NCI-H1436 treated with DMSO at 0.1 percent for 48 hours (cell line): ENCODE measurements around the gene HOXB5.

ENCODE experiments used
- DNase-seq: peaks from one replicate; lab custom pipeline; 2025; lab: John Stamatoyannopoulos, UW

HOXB5 gene

DNA sequence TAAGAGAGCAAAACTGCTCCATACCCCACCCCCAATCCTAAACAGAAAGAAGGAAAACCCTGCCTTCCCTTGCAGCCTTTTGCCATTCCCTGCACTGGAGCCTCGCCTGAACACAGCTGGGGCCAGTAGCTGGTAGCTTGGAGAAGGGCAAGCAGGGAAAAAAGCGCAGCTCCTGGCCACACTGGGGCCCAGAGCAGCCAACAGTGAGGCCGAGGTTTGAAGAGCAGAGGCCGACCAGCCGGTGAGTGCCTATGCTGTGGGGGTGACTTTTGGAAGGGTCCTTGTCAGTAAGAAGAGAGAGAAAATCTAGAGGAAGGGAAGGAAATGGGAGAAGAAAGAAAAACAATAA is 35.8 kb upstream of the HOXB5 start:
- no peak for DNase-seq

DNA sequence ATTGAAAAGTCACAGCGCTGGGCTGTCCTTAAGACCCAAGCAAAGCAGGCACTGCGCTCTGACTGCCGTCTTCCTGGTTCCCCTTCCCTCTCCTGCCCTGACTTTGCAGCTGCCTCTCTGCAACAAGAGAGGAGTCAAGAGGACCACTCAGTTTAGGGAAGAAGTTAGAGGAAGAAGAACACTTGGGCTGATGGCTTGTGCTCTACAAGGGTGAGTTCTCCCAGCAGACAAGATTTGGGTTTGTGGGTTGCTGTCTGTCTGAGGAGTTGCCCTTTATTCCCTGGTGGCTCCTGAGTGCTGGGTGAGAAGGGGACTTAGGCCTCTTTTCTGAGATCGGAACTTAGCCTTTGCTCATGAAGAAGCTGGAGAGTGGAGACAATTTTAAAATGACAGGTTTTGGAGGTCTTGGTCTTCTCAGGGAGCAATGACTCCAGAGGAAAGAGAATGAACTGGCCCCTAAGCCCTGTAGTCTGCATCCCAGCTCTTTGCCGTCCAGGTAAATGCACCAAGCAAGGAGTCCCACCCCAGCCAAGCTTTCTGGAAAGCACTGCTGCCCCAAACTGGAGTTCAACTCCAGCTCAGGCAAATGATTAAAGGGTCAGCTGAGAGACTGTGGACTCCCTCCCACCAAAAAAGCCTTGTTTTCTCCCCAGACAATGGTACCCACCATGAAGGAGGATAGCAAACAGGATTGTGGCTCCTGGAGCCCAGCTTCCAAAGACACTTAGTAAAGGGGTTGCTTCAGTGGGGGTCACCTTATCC is 35.3 kb upstream of the HOXB5 start:
- DNase-seq: no peak

DNA sequence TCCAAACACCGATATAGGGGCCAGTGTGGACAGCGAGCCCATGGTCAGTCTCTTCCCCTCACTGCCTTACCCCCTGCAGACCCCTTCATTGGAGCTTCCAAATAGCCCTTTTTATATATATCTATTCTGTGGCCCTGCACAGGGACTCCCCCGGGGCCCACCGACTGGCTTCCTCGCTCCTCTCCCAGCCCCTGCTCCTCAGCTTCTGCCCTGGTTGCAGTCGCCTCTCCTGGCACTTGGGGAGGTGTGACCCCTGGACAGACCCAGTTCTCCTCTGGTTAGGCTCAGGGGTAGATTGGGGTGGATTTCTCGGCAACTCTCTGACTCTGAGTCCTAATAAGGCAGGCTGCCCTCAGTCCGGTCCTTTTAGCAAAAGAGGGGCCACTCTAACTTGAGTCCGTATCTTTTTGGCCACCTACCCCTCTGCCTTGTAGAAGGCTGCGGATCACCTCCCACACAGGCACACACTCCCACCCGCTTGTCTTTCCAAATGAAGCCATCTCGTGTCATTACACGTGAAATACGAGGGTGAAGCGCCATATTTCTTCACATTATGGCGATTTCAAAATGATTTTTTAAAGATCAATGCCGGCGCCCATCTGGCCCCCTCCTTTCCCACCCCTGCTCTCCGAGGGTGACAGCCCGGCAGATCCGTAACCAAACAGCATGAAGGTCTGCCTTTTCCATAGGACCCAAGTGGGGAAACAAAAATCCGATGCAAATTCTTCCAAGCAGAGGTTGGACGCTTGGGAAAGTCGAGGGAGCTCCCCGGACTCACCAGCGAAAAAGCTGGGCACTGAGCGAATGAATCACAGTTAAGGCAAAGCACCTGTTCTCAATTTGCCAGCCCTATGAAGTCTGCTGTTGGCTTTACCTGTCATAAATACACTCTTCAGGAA is 34.3 kb upstream of the HOXB5 start:
- no peak for DNase-seq

DNA sequence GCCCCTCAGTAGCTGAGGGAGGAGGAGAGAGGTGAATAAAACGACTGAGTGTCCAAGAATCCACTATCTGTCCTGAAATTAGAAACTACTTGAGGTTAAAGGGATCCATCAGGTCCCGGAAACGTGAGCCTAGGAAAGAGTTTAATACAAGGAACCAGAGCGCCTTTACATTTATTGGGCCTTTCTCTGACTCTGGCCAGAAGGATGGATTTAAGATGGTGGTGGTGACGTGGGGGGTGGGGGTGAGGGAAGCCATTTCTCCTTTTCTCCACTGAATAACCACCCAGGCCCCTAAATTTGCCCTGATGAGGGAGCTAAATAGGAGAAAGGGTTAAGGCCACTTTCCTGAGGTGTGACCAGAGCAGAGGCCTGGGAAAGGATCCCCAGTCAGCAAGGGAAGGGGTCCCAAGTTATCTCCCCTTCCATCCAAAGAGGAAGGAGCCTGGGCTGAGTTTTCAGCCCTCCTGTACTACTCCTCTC is 33.6 kb upstream of the HOXB5 start:
- no peak for DNase-seq

DNA sequence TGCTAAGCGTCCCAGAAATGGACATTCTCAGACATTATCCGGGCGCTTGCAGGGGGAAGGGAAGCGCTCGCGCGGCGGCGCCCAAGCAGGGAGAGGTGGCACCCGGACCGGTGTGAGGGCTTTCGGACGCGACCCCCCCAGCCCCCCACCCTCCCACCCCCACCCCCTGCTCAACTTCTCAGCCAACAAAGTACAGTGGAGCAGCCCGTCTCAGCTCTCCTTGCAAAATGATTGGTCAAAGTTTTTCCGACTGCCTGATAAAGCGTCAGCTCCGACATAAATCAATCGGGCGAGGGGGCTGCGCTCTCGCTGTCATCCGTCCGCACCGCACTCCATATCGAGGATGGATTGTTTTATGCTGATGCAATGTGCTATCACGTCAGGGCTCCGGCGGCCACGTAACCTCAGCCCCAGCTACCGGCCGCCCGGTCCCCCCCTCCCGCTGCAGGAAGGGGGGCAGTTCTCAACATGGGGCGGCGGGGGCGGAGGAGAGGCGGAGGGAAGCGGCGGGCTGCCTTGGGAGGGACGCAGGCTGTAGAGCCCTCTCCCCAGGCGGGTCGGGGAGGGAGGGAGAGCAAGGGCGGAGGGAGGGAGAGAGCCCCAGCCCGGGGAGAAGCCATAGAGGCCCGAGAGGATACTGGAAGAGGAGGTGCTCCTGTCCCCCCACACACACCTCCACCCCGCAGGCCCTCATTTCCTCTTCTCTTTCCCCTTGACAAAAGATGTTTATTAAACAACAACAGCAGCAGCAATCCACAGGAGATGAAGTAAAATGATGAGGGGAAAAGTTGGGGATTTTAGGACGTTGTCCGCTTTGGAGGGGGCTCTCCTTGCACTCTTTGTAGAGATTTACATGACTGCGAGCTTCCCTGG is 32.9 kb upstream of the HOXB5 start, which contains the start of gene HOXB9:
Gene HOXB9 (minus strand): TSS at position 114 of the 873 bp plus-strand sequence. CDS start 89 bp downstream, at position 25.
- DNase-seq: no peak

DNA sequence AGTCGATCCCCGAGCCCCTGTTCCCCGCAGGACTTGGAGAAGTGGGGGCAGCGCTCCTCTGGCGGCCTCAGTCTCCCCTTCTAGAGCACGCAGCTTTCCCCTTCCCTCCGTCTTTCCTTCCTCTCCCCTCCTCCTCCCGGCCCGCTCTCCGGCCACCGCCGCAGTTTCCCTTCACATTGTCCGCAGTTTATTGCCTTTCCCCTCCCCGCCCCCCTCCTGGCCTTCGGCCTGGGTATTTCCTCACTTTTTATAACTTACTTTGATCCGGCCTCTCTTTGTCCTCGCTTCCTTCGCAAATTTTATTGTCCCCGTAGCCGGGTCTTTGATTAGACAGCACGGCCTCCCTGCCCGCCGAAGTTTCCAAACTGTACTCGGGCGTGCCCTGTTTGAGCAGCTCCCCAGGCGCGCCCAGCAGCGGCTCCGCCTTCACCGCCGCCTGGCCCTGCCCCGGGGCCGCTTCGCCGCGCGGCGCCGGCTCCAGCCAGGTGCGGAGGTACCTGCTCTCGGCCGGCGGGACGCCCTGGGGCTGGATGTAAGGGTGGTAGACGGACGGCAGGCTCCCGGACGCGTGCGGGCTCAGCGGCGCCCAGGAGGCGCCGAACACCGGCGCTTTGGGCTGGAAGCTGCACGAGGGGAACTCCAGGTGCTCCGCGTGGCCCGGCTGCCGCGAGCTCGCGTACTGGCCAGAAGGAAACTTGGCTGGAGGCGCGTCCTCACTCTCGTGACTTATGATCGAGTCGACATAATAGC is 32.1 kb upstream of the HOXB5 start:
- no peak for DNase-seq

DNA sequence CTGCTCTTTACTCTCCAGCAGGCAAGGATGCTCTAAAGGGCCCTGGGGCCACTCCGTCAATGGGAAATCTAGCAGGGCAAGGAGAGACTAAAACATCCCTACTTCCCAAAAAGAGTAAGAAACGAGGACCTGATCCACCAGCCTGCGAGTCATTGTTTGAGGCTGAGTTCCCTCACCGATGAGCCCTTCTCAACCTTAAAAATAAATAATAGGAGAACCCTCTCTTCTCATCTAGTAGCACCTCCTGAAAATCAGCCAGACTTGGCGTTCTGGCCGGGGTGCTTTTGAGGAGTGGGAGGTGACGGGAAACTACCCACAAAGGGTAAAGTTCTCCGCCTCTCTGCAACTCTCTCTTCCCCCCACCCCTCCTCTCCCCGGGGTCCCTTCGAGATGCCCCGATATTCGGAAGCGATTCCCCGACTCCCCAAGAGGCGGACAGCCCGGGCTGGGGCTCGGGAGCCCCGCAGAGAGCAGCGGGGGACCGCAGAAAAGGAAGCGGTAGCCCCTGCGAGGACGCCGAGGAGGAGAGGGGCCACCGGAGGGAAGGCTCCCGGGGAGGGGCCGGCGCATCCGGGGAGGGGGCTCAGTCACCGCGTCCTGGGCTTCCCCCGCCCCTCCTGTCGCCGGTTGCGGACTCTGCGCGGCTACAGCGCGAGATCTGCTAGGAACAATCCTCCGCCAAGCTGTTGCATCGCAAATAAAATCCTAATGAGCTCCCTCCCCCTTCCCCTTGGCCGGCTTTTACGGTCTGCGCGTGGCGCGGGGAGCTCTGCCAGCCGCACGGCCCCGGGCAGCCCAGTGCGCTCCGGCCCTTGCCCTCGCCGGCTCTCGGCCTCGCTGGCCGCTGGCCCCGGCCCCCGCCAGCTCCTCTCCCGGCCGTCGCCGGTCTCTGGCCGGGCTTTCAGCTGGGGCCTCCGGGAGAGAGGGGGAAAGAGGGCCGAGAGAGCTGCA is 31.2 kb upstream of the HOXB5 start:
- no peak for DNase-seq

DNA sequence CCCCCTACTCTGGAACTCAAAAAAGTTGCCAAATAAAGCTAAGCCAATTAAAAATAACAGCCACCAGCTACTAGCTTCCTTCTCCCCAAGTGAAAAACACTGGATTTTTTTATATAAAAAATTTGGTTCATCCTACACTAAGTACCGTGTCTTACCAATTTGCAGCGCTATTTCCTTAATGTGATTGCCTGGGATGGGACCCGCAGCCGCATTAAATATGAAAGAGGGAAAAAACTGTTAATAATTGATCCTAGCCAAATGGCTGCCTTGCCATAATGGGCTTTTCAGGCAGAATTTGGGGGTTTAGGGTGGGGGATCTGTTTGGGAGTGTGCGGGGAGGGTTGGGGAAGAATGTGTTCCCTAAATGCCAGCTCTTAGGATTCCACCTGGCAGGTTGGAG is 30.5 kb upstream of the HOXB5 start:
- DNase-seq: no peak

DNA sequence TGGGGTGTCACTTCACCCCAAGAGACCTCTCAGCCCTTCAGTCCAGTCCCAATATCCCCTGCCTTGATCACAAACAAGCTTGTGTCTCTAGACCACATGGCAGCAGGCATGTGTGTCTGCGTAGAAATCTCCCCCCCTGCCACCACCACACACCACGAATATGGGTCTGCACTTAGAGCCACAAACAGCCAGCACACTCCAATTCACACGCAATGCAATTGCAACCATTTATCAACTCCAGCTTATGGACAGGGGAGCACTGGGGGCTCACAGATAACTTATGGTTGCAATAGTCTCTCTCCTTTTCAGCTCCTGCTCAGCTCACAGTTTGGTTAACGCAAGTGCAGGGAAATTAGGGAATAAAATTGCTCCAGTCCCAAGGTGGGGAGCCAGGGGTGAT is 30.0 kb upstream of the HOXB5 start:
- no peak for DNase-seq

DNA sequence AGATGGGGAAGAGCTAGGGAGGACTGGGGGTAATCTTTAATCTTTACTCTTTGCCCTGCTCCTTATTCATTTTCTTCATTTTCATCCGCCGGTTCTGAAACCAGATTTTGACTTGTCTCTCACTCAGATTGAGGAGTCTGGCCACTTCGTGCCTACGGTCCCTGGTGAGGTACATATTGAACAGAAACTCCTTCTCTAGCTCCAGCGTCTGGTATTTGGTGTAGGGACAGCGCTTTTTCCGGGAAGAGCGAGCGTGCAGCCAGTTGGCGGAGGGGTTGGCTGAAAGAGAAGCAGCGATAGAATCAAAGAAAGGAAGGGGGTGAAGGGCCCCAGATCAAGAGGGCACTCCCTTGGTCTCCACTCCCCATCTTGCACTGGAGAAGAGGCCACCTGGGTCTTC is 29.3 kb upstream of the HOXB5 start:
- no peak for DNase-seq

DNA sequence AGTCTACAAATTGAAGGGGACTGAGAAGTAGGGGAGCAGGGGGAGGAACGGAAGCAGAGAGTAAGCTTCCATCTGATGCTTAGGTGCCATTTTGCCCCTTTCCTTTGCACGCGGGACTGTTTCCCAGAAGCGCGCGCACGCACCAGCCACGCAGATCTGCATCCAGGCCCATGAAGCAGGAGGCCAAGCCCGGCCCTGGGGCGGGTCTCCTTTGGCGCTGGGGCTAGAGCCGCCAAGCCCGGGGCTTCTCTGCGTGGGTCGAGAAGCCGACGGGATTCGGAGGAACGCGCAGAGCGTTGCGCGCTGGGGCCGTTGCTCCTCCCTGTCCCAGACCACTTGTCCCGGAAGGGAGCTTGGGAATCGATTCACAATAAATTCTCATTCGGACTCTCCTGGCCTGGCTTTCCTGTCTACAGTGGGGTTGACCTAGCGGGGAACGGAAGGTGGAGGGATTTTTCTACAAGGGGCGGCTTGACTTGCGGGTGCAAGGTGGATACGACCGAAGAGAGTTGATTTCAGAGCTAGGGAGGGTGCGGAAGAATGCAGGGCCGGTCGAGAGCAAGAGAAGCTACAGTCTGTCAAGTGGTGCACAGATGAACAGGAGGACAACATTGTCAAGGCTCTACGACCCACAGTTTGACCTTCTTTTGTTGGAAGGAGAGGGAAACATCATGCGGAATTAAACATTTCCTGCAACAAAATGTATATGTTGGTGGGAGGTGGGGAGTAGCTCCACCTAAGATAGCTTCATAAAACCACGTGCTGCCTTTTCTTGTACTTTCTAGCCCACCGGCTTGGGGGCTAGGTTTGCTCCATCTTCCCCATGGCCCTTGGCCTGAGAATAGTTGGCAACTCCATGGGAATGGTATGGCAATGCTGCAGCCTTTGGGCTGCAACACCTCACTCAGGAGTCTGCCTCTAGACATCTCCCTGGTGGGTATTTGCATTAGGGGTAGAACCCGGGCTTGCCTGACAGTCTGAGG is 28.1 kb upstream of the HOXB5 start:
- no peak for DNase-seq

DNA sequence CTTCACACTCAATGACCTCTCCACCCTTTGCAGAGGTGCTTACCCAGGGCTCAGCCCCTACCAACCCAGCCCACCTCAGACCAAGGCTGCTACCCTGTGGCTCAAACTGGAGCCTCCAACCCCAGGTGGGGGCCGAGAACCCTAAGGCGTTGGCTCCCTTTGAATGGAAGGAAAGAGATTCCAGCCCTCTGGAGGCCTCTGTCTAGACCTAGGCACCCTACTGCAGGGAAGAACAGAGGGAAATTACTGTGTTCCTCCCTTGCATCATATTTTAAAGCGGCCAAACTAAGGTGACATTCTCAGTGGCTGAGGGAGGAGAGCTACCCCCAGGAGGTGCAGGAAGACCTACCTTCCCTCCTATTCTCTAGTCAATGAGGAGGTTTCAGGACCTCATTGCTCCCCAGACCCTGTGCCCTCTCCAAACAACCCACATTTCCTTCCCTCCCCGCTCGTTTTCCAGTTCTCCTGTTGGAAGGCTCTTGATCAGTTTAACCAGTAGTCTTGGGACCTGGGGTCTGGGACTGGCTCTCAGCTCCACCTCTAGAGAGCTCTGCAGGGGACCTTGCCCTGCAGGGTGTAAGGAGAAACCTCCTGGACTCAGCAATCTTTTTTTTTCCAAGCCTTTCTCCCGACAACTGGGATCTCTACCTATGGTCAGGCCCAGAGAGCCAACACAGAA is 27.0 kb upstream of the HOXB5 start:
- no peak for DNase-seq

DNA sequence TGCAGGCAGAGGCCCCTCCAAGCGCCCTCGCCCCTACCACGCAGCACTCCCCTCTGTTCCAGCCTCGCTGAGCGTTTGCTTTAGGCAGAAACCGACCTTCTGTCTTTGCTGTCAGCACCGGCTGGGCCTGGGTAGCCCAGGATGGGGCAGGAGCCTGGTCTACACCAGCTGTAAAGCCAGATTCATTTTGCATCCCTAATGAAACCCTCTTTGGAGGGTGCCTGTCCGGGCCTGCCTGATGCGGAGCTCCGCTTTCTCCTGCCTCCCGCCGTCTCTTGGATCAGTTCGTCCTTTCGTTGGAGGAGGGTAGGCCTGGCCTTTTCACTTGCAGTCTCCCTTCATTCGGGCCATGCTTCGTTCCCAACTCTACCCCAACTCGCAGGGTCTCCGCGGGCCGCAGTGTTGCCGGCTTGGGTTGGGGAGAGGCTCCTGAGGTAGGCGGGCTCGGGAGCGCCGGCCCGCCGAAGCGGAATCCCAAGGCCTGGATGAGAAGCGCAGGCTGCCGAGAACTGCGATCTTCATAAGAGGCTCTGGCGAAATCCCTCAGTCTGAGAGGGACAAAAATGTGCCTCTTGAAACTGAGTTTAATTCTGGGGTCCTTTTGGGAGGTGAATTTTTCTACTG is 26.4 kb upstream of the HOXB5 start:
- DNase-seq: no peak

DNA sequence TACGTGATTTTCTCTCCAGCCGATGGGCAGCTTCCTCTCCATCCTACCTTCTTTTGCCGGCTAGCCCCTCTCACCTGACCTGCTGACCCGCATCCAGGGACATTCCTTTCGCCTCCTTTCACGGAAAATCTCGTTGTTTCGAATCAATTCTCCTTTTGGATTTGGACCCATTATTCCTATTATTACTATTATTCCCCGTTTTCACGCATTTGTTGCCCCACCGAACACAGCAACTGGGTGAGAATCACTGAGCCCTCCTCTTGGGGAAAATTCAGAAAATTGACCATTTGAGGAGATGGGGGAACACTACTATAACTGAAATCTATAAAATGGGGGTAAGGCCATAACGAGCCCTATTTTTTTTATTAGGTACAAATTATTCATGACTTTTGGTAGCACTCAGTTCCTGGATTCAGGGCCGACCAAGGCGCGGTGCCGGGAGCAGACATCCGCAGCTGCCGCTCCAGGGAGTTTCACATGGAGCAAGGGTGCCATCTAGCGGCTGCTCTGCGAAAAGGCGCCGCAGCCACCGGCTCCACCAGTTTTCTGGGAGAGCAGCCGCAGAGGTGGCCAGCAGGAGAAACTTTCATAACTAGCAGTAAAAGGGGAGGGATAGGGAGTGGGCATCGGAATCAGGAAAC is 24.8 kb upstream of the HOXB5 start:
- no peak for DNase-seq

DNA sequence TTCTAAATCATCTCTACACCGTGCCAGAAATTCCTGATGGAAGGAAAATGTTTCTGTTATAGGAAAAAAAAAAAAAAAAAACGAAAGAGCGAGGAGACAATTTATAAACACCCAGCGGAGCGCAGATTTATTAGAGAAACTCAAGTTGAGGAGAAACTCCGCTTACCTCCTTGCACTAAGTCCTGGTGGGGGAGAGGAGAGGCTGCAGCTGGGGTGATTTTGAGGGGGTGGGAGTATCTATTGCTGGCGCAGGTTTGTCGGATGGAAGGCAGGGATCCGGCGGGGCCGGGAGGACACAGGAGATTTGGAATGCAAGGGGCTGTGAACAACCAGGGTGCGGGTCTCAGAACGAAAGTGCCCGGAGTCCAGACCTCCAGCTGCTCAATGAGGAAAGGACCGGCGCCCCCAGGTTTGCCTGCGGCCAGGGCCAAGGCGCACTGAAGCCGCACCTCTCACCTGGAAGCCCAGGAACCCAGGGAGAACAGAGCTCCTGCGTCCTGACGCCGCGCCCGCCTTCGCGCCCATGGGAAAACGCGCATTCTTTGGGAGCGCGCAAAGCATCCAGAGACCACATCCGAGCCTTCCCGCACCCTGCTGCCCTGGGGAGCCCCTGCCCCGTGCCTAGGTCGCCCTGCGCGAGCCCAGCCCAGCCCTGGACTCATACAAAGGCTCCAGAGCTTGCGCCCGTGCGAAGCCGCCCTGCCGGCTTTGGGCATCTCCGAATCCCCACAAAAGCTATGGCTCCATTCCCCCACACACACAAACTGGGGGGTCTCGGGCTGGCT is 24.1 kb upstream of the HOXB5 start:
- DNase-seq: no peak

DNA sequence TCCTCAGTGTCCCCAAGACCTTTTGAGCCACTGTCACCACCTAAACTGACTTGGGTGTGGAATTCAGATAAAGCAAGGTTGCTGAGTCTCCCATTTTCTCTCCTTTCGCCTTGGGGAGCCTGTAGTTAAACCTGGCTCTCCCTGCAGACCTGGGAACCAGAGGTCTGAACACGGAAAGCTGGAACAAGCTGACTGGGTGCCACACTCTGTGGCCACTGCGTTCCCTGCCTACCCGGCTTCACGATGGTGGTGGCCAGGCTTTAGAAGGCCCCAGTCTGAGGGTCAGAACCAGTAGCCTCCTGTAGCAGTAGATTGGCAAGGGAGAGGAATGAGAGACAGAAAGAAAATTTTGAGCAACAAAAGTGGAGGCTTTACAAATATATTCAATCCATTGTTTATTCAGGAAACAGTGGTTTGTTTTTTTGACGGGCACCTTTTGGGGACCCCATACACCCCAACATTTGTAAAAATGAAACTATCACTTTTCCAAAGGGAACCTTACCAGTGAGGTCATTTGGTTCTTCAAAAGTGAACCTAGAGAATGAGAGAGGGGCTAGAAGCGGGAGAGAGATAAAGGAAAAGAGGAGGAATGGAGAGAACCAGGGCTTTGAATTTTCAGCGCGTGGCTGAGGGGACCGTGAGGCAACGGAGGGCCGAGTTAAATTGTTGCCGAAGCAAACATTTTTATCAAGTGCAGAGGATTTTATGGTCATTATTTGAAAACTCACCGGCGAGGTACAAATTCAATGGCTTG is 23.3 kb upstream of the HOXB5 start:
- DNase-seq: no peak
